RWPE1 (cell line): ENCODE results near the gene FPR1.

Experiments
- CTCF ChIA-PET: fragments of 350-600 bp; sonication (Branson Sonifier 250); formaldehyde crosslinking; extraction: SDS; loops from one replicate; lab custom pipeline; 2021; lab: Yijun Ruan, JAX
- POLR2A ChIA-PET: fragments of 400-600 bp; formaldehyde crosslinking; extraction: SDS; loops from one replicate; lab custom pipeline; 2020; ENCODE audit warnings: antibody characterized with exemption; ENCODE audit not compliant: low non-redundant PET; lab: Yijun Ruan, JAX
- DNase-seq: peaks from one replicate; pipeline ENCODE4 v3.0.0; 2012; ENCODE audit warnings: low spot score
- H3K27ac ChIP-seq: fragments of 450-650 bp; 2 replicates; pipeline ENCODE4 v1.5.1; 2017
- TF ChIP-seq, protein P1 (sequence below): fragments of 450-650 bp; conservative IDR thresholded peaks from 2 replicates; pipeline ENCODE4 v1.5.1; 2017; ENCODE audit warnings: low read depth, mild to moderate bottlenecking

Gene FPR1, protein sequence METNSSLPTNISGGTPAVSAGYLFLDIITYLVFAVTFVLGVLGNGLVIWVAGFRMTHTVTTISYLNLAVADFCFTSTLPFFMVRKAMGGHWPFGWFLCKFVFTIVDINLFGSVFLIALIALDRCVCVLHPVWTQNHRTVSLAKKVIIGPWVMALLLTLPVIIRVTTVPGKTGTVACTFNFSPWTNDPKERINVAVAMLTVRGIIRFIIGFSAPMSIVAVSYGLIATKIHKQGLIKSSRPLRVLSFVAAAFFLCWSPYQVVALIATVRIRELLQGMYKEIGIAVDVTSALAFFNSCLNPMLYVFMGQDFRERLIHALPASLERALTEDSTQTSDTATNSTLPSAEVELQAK

DNA sequence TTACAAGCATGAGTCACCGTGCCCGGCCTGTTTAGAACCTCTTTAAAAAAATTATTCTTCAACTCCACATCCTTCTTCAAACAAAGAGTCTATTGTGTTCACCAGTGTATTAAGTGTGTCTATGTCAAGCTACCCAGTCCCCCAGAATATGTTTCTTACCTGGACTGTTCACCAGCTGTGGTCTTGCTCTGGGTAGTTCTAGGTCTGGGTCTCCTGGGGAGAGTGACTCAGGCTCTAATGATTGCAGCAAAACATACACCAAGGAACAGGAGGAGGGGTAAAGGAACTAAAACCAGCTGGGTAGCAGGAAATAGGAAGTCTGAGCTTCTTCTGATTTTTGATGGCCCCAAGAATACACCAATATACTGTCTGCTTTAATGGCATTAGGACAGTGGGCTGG is at the start of gene FPR1:
FPR1 (minus strand) TSS at position 224 of the 400 bp plus-strand sequence. CDS start 4,884 bp downstream, outside the sequence.
- H3K27ac ChIP-seq: no peak within 1 kb of the TSS
- CTCF ChIA-PET: no interaction called here
- TF ChIP-seq, protein P1, sequence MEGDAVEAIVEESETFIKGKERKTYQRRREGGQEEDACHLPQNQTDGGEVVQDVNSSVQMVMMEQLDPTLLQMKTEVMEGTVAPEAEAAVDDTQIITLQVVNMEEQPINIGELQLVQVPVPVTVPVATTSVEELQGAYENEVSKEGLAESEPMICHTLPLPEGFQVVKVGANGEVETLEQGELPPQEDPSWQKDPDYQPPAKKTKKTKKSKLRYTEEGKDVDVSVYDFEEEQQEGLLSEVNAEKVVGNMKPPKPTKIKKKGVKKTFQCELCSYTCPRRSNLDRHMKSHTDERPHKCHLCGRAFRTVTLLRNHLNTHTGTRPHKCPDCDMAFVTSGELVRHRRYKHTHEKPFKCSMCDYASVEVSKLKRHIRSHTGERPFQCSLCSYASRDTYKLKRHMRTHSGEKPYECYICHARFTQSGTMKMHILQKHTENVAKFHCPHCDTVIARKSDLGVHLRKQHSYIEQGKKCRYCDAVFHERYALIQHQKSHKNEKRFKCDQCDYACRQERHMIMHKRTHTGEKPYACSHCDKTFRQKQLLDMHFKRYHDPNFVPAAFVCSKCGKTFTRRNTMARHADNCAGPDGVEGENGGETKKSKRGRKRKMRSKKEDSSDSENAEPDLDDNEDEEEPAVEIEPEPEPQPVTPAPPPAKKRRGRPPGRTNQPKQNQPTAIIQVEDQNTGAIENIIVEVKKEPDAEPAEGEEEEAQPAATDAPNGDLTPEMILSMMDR: no peak
- POLR2A ChIA-PET: no interaction called here
- peak; percentile 5 for DNase-seq

DNA sequence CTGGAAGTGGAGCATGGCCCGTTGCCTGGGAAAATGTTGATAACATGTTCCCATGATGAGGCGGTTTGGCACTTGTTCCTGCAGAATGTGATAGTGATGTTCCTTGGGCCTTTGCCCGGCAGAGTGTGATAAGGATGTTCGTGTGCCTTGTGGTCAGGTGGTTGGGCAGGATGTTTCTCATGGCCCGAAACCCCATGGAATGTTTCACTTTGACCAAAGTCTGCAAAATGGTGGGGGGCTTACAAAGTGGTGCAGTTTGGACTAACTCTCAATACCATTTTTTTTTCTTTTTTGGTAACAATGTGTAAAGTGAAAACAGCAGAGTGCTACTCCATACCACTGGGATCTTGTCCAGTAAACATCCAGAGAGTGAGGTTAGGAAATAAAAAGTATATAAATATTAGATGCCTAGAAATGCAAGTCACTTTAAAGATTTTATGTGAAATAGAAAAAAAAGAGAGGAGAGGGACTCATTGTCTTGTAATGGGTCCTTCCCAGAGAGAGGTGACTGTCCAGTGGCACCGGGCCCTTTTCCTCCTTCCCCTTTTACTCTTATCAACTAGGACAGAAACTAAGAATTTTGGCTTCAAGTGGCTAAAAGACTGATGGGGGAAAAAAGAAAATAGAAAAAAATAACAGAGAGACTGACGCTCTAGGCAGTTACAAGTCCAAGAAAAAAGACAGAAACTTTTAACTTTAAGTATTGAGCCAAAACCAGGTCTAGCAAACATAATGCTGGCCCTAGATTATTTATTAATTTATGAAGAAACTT is 49.0 kb upstream of the FPR1 start:
- POLR2A ChIA-PET: no interaction called here
- TF ChIP-seq, protein P1: no peak
- H3K27ac ChIP-seq: peak overlapping the region; percentile 90
- CTCF ChIA-PET: interaction anchor here (0.7 kb wide), 1 partner anchor 329 kb away, joined by 3 read pairs; no protein-coding TSS in a partner anchor
- DNase-seq: no peak

DNA sequence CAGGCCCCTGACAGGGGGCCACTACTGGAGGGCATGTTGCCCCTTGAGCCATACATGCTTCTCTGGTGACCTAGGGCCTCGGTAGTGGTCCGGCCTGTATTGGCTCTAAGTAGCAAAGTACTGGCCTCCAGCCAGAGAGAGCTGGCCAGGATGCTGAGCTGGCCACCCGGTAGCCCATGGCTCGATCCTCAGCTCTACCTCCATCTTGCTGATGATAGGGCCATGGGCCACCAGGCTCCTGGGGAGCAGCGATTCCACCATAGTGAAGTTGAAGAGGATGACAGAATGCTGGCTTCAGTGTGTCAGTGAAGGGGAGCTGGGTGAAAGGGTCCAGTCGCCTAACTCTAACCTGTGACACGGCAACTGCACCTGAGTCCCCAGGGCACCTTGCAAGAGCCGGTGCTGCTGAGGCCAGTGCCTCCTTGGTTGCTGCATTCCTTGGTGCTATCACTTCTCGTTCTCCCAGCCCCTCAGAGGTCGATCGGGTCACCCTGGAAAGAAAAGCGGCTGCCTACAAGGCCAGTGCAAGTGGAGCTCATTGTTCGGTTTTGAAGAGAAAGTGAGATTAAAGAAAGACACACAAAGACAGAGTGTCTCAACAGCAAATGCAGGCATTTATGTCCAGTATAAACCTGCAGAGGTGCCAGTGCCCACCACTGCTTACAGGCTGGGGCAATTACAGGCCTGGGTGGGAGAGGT is 48.2 kb upstream of the FPR1 start:
- ChIA-PET POLR2A (no interaction called here), CTCF (interaction anchor here (0.7 to 0.8 kb wide), 3 partner anchors 22 to 329 kb away, joined by 3 to 4 read pairs (median 3); no protein-coding TSS in a partner anchor)
- DNase-seq: no peak

DNA sequence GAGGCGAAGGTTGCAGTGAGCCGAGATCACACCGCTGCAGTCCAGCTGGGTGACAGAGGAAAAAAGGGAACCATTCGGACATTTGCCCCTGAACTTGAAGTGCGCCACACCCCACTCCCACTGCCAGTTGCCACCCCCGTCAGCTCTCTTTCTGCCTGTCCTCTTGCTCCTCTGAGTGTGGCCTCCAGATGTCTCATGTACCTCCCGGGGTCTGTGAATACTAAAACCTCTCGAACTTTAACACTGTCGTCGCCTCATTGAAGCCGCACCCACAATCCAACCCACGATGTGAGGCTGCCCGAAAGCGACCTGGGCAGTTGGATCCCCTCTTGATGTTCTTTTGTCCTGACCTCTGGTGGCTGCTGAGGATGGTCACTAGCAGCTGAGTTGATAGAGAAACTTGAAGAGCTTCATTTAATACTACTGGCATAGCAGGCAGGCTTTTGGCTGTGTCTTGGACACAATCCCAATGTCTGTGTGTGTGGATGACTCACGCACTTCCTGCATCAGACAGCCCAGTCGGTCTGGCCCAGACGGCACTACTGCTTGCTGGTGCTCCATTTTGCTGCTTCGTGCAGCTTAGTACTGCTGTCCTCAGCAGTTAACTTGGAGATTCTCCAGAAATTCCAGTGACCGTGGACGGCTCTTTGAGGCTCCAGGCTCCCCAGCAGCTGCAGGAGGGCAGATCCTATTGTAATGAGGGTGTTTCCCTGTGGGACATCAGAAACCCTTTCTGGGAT is 47.5 kb upstream of the FPR1 start:
- TF ChIP-seq, protein P1: no peak; the same call in 1 of the 2 replicates
- H3K27ac ChIP-seq: peak overlapping the region; percentile 90
- ChIA-PET POLR2A (no interaction called here), CTCF (interaction anchor here (0.7 to 0.8 kb wide), 2 partner anchors 22 to 317 kb away, joined by 3 to 4 read pairs; no protein-coding TSS in a partner anchor)
- DNase-seq: peak; percentile 85

More for the DNA sequence above, 48.2 kb upstream of the FPR1 start:
- H3K27ac ChIP-seq: peak overlapping the region; percentile 90
- TF ChIP-seq, protein P1: no peak

DNA sequence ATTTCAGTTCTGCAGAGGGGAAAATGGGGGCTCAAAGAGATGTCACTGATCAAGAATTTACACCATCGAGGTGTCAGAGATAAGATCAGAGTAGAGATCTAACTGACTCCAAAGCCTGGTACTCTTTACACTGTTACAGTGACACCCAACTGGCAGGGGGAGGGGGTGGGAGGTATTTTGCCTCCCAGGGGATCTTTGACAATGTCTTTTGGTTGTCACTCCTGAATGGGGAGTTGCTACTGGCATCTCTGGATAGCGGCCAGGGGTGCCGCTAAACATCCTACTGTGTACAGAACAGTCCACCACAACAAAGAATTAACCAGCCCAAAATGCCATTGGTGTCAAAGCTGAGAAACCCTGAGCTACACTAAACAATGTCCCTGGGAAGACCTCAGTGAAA is 46.4 kb upstream of the FPR1 start:
- CTCF ChIA-PET: interaction anchor here (0.7 kb wide), 2 partner anchors 22 to 60 kb away, joined by 3 to 4 read pairs; no protein-coding TSS in a partner anchor

More for the DNA sequence above, 46.4 kb upstream of the FPR1 start:
- no peak overlapping the region for H3K27ac ChIP-seq
- POLR2A ChIA-PET: no interaction called here
- TF ChIP-seq, protein P1: no peak
- DNase-seq: no peak
